Measurements from ENCODE around the gene CHRNG. TPM values are rescaled to one million over a fixed set of nuclear protein-coding genes. Genes with fewer than 3 reads are reported as not detected.

Gene CHRNG
- total RNA-seq, 3 donors from 2014 or later, result not detected

- Histone ChIP-seq H3K4me3 (peak overlapping the region; percentile 87), H3K9me3 (no peaks in the 10 kb centered on the region), H3K36me3 (ENCODE audit: low read depth) (no peaks in the 10 kb centered on the region), H3K4me1 (ENCODE audit: low read depth) (peaks cover 11% of the 10 kb centered on the region)
- intact Hi-C loops (cut with DNase I, micrococcal nuclease), result no loop called here
- DNase-seq (no peak), ATAC-seq (no peak)
- TF ChIP-seq, protein P1, sequence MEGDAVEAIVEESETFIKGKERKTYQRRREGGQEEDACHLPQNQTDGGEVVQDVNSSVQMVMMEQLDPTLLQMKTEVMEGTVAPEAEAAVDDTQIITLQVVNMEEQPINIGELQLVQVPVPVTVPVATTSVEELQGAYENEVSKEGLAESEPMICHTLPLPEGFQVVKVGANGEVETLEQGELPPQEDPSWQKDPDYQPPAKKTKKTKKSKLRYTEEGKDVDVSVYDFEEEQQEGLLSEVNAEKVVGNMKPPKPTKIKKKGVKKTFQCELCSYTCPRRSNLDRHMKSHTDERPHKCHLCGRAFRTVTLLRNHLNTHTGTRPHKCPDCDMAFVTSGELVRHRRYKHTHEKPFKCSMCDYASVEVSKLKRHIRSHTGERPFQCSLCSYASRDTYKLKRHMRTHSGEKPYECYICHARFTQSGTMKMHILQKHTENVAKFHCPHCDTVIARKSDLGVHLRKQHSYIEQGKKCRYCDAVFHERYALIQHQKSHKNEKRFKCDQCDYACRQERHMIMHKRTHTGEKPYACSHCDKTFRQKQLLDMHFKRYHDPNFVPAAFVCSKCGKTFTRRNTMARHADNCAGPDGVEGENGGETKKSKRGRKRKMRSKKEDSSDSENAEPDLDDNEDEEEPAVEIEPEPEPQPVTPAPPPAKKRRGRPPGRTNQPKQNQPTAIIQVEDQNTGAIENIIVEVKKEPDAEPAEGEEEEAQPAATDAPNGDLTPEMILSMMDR (IDR thresholded peaks at IDR 0.05), result no peak
Measured at GRCh38 chr2:232551250-232551638, 11.8 kb downstream of the CHRNG start.

DNA sequence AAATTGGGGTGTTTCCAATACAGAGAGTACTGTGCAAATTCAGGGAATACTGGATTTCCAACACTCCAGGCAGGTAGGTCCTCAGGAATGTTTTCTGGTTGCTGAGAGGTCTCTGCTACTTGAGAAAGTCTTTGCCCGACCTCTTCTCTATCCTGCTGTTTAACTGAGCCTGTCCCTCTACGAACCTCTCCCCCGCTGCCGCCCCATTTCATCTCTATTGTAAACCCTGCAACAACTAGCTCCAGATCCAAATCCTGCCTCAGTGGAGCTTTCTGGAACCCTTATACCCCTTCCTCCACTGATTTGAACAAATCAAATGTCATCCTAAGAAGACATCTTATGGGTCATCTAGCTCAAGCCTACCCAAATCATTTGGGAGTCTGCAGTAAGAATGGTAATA is 12.3 kb downstream of the CHRNG start:
- intact Hi-C loops (cut with DNase I, micrococcal nuclease), result no loop called here

GRCh38 chr2:232556426-232556825 is 16.9 kb downstream of the CHRNG start:
- Histone ChIP-seq H3K4me1 (ENCODE audit: low read depth) (peaks cover 6% of the 10 kb centered on the region), H3K9me3 (no peaks in the 10 kb centered on the region), H3K4me3 (no peak overlapping the region), H3K36me3 (ENCODE audit: low read depth) (no peaks in the 10 kb centered on the region)
- ATAC-seq (no peak), DNase-seq (no peak)
- TF ChIP-seq, protein P1 (IDR thresholded peaks at IDR 0.05), result no peak
- intact Hi-C loops (cut with DNase I, micrococcal nuclease), result no loop called here

More for the DNA sequence above, 12.3 kb downstream of the CHRNG start:
- Histone ChIP-seq H3K9me3 (no peaks in the 10 kb centered on the region), H3K36me3 (ENCODE audit: low read depth) (no peaks in the 10 kb centered on the region), H3K4me1 (ENCODE audit: low read depth) (peaks cover 11% of the 10 kb centered on the region), H3K4me3 (no peak overlapping the region)
- ATAC-seq, result no peak
- no peak for DNase-seq
- TF ChIP-seq, protein P1 (IDR thresholded peaks at IDR 0.05), result no peak

DNA sequence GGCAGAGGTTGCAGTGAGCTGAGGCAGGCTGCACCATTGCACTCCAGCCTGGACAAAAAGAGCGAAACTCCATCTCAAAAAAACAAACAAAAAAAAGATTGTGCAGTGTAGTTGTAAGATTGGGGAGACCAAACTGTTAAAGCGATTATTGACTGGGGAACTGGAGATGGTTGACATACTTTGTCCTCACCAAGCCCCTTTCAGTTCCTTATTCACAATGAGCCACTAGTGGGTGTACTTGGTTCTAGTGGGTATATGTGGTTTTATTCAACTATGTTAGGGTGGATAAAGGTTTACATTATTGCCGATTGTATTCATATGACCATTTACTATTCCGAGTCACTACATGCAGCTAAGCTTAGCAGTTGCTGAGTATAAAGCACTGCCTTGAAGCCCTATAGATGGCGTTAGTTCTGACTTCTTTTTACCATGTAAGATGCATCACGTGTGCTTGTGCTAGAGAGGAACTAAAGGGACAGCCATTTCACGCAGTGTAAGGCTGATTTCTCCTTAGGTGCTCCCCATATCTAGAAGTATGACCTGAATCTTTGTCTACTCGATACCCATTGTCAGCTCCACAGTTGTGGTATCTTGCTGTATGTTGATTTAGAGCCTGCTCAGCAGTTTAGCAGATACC is 23.1 kb downstream of the CHRNG start:
- H3K4me1 ChIP-seq (ENCODE audit: low read depth), result no peaks in the 10 kb centered on the region
- ATAC-seq (peak; percentile 46), DNase-seq (no peak)
- peaks cover 4% of the 10 kb centered on the region for H3K36me3 ChIP-seq (ENCODE audit: low read depth)
- no peak overlapping the region for H3K4me3 ChIP-seq
- intact Hi-C loops (cut with DNase I, micrococcal nuclease), result no loop called here
- H3K9me3 ChIP-seq, result no peaks in the 10 kb centered on the region
- TF ChIP-seq, protein P1 (IDR thresholded peaks at IDR 0.05), result no peak

GRCh38 chr2:232563580-232563979 is 24.1 kb downstream of the CHRNG start:
- DNase-seq, result no peak
- Histone ChIP-seq H3K36me3 (ENCODE audit: low read depth) (peaks cover 4% of the 10 kb centered on the region), H3K9me3 (no peaks in the 10 kb centered on the region), H3K4me3 (no peak overlapping the region), H3K4me1 (ENCODE audit: low read depth) (peaks cover 5% of the 10 kb centered on the region)
- no peak for ATAC-seq
- TF ChIP-seq, protein P1 (IDR thresholded peaks at IDR 0.05), result no peak
- intact Hi-C loops (cut with DNase I, micrococcal nuclease), result no loop called here

GRCh38 chr2:232567721-232568120 is 28.2 kb downstream of the CHRNG start:
- H3K9me3 ChIP-seq, result no peaks in the 10 kb centered on the region
- intact Hi-C loops (cut with DNase I, micrococcal nuclease), result no loop called here
- peaks cover 7% of the 10 kb centered on the region for H3K4me1 ChIP-seq (ENCODE audit: low read depth)
- ATAC-seq (peak; percentile 9), DNase-seq (no peak)
- peaks cover 13% of the 10 kb centered on the region for H3K36me3 ChIP-seq (ENCODE audit: low read depth)
- no peak overlapping the region for H3K4me3 ChIP-seq
- TF ChIP-seq, protein P1 (IDR thresholded peaks at IDR 0.05), result no peak

All from mucosa of descending colon (tissue), 3 donors.